Measurements from ENCODE around the gene MAB21L2. TPM values are rescaled to one million over a fixed set of nuclear protein-coding genes. Genes with fewer than 3 reads are reported as not detected.

MAB21L2 gene
- not detected in 2 replicates for polyA plus RNA-seq

GRCh38 chr4:150582146-150582872 is at the start of gene MAB21L2:
Gene MAB21L2 (plus strand): TSS chr4:150582151. CDS start chr4:150583030, 879 bp downstream.

